T-helper 2 cell (primary cell): ENCODE measurements around the gene DOLK.
"Not testable (repeated sequence)": the region's sequence is repeated elsewhere in the genome, so short reads cannot be mapped to it uniquely, and the experiment has no call there.

ENCODE experiments used
- DNase-seq, 5 experiments: peaks; one replicate each; pipeline versions ENCODE4 v3.0.0 to v3.0.0-alpha.2; 2012 to 2022
- total RNA-seq, 2 donors: gene quantifications; one replicate each; lab custom pipeline; 2026; lab: John Stamatoyannopoulos, UW

The DOLK gene
- total RNA-seq: 17.4 to 18.4 reads per million in 2 donors

GRCh38 chr9:128947527-128948301 is at the start of gene DOLK, which contains the start of gene NUP188:
Gene DOLK, minus strand, starts transcription at chr9:128947603. Its CDS starts 300 bp downstream, at chr9:128947303.
Gene NUP188, plus strand, starts transcription at chr9:128947699. Its CDS starts 21 bp downstream, at chr9:128947720.
- DNase-seq: peak; percentile 93 to 99 (median 98)

GRCh38 chr9:128995791-128996190 is 48.4 kb upstream of the DOLK start:
- peak in 1 of 5 experiments; percentile 19 for DNase-seq

GRCh38 chr9:128992995-128993394 is 45.6 kb upstream of the DOLK start:
- no peak for DNase-seq

GRCh38 chr9:128987805-128988204 is 40.4 kb upstream of the DOLK start:
- no peak for DNase-seq

DNA sequence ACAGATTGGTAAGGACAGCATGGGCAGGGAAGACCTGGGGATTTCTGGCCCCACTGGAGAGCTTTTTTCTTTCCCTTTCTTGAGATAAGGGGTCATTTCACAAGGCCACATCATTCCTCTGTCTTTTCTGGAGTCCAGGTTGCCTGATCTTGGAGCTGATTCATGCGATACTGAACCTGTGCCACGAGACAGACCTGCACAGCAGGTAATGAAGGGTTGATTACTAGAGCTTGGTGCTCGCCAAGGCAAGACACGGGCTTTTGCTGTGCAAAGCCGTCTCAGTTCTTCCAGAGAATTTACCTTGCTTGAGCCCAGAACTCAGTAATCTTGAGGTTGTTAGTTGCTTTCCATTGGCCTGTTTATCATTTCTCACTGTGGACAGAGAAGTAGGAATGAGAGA is 39.3 kb upstream of the DOLK start:
- DNase-seq: no peak

GRCh38 chr9:128983536-128983935 is 36.1 kb upstream of the DOLK start:
- no peak for DNase-seq

GRCh38 chr9:128979111-128979510 is 31.7 kb upstream of the DOLK start:
- no peak for DNase-seq

- DNase-seq: no peak
These were observed 25.6 kb upstream of the DOLK start for GRCh38 chr9:128972956-128973355.

DNA sequence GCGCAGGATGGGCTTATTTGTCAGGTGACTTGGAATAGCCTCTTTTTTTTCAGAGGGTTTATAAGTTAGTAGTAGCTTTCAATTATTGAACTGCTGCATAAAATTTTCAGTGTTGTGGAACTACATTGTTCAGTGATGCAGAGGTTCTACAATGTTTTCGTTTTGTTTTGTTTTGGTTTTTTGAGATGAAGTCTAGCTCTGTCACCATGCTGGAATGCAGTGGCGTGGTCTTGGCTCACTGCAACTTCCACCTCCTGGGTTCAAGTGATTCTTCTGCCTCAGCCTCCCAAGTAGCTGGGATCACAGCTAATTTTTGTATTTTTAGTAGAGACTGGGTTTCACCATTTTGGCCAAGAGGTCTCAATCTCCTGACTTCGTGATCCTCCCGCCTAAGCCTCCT is 22.1 kb upstream of the DOLK start:
- no peak for DNase-seq

- DNase-seq: not testable (repeated sequence)
These were observed 14.0 kb upstream of the DOLK start for GRCh38 chr9:128961403-128961802.

DNA sequence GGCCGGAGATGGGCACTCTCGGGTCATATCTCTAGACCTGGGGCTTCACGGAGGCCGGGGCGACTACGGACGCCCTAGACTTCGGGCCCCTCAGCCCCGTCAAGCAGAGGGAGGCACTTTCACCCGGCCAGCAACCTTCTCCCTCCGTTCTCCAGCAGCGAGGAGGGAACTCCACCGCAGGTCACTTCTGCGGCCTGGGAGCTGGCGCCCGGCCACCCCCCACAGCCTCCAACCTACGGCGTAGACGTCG is 201 bp downstream of the DOLK start:
- peak in 1 of 5 experiments; percentile 8 for DNase-seq

GRCh38 chr9:128946571-128947276 is 679 bp downstream of the DOLK start:
- DNase-seq: peak in 1 of 5 experiments; percentile 33

DNA sequence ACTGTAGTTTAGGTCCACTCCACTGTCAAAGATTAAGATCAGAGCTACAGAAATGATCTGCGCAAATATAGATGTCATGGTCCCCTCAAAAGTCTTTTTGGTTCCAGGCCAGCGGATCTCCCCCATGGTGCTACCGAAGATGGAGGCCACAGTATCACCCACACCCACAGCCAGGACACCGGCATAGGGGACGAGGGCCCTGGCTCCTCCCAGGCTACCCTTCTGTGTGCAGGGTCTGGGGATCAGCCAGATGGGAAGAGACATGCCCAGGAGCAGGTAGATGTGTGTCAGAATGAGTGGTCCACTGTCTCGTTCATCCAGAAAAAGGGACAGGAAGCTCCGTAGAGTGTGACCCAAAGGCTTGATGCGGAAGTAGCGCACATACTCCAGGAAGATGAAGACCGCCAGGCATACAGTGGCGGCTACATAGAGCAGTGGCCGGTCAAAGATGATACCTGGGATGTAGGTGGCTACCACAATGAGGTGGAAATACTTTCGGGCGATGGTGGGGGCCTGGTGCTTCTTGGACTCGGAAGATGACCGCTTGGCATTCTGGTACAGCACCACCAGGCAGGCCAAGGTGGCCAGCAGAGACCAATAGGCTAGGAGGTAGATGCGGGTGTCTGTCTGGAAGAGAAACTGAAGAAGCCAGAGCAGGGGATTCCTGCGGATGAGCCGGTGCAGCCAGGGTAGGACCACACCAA is 1.5 kb downstream of the DOLK start:
- DNase-seq: no peak

DNA sequence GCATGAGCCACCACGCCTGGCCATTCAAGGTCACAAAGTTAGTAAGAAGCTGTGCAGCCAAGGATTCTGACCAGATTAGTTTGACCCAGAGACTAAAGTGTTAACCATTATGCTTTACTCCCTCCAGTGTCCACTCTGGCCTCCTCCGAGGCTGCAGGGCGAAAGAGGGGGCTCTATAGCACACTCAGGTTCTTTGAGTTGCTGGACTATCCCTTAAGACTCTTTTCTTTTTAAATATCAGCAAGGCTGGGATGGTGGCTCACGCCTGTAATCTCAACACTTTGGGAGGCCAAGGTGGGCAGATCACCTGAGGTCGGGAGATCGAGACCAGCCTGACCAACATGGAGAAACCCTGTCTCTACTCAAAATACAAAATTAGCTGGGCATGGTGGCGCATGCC is 2.4 kb downstream of the DOLK start:
- not testable (repeated sequence) for DNase-seq

DNA sequence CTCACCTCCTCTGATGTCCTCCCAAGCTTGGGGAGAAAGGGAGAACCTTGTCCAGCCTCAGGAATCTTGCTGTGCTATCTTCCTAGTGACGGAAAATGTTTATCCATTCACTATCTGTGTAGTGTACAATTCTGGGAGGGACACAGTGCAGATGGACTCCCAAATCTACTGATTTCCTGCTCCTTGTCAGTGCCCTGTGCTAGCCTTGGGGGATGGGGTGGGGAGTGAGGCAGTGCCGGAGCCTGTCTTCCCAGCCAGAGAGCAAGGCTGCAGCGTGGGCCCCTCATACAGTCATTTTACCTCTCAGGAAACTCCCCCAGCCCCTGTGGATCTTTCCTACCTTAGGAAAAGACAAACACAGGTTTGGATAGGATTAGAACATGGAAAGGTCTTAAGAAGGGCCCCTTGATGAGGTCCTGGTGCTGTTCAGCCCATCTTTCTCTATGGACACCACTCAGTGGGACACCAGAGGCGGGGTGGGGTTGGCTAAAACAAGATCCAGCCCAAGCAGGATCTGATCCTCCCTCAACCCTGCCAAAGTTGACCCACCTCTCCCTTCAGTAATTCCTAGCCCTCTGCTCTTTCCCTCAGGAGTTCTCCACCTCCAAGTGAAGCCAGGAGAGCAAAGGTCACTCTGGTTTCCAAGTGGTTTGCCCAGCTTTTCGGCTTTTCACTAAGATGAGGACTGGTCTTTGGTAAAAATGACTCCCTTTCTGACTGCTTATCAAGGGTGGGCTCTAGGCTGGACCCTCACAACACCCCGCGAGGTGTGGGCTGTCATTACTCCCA is 3.4 kb downstream of the DOLK start:
- no peak for DNase-seq

DNA sequence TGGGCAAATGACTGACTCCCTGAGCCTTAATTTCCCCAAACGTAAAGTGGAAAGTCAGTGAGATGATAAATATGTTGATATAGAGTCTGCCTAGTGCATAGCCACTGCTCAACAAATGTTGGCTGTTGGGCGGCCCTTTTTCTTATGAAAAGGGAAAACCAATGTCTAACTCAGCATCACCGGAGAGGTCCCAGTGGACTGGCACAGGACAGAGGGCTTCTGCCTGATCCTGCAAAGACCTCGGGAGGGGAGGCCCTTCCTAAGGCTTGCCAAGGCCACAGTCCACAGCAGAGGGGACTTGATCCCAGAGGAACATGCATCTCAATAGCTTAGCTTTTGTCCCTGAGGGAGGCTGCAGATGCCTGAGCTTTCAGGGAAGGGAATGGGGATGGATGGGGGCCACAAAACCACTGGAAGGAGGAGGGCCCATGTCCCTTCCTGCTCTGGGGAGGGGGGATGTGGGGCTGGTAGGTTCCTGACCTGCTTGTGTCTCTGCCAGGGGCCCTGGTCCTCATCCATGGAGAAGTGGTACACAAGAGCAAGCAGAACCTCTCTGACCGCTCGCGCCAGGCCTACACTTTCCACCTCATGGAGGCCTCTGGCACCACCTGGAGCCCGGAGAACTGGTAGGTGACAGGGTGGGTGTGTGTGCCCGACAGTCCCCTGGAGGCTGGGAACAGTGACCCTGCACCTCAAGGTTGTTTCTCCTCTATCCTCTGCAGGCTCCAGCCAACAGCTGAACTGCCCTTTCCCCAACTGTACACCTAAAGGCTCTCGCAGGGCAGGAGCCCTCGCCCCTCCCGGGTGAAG is 6.3 kb downstream of the DOLK start:
- DNase-seq: no peak

GRCh38 chr9:128940271-128940921 is 7.0 kb downstream of the DOLK start:
- DNase-seq: no peak

DNA sequence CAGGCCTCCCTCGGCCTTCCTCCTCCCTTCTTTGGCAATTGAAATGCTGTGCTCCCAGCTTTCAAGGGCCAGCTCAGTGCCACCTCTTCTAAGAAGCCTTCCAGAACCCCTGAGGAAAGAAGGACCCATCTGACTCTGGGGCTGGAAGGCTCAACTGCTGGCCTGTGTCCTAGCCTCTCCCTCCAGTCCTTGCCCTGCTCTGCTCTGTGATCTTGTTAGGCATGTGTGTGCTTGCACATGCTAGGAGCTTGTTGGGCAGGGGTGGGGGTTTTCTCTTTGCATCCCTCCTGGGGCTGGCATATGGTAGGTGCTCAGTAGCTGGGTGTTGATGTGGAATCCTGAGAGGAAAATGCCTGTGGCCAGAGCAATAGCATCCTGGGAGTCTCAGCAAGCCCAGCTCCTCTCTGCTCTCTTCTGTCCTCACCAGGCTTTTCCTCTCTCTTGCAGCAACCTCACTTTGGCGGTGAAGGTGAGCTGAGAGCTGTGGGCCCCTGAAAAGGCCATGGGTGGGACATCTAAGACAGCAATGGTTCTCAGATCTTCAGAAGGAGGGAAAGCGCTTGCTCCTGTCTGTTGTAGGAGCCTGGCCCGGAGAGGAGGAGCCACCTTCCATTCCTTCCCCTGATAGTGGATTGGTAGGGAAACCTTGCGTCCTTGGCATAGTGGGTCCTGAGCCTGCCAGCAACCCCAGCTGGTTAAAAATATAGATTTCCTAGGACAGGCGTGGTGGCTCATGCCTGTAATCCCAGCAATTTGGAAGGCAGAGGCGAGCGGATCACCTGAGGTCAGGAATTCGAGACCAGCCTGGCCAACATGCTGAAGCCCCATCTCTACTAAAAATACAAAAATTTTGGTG is 9.9 kb downstream of the DOLK start:
- no peak for DNase-seq

GRCh38 chr9:128936171-128936865 is 11.1 kb downstream of the DOLK start:
- DNase-seq: no peak

DNA sequence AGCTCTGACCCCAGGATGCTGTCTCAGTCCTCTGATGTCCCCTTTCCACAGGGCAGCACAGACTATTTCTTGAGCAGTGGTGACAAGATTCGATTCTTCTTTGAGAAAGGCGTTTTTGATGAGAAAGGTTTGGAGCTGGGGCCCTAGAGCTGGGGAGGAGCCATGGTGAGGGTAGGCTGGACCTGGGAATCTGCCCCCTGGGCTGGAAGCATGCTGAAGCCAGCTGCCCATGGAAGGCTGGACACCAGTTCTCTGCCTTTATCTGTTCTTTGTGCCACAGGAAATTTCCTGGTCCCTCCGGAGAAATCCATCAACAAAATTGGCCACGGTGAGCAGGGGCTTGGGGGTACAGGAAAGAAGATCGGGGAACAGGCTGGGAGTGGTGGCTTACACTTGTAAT is 13.7 kb downstream of the DOLK start:
- no peak for DNase-seq
